ENCODE data around the gene DTWD2. TPM values are rescaled to one million over a fixed set of nuclear protein-coding genes. Genes with fewer than 3 reads are reported as not detected.
"Not testable (repeated sequence)": the region's sequence is repeated elsewhere in the genome, so short reads cannot be mapped to it uniquely, and the experiment has no call there.

Gene DTWD2
- total and polyA plus RNA-seq, 2 donors = 1.6 to 22.2 TPM

DNA sequence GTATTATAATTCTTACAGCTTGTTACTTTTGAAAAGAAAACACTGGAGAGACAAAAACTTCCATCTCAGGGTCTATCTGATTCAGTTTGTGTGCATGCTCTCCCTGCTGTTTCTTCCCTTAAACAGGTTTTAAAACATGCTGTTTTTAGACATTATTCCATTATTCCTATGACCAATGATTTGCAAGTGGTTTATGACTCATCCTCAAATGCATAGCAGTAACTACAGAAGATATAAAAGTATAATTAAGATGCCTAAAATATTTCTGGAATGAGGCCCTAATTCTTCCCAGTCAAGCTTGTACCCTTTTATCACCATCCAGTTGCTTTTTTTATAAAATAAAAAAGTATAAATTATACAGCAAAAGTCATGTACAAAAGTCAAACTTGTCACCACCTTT, 3.7 kb downstream of the DTWD2 start:
- H3K36me3 ChIP-seq (ENCODE audit: insufficient read depth) = no peaks in the 10 kb centered on the region
- no peaks in the 10 kb centered on the region for H3K4me1 ChIP-seq (ENCODE audit: insufficient read depth)
- no peak overlapping the region for H3K27ac ChIP-seq (ENCODE audit: low read depth)
- no peak for DNase-seq (ENCODE audit: extremely low spot score)
- H3K4me3 ChIP-seq (ENCODE audit: low read depth, low read length) = no peak overlapping the region

- Histone ChIP-seq H3K27ac (ENCODE audit: low read depth) (no peak overlapping the region), H3K4me3 (ENCODE audit: low read depth, low read length) (no peak overlapping the region), H3K36me3 (ENCODE audit: insufficient read depth) (no peaks in the 10 kb centered on the region), H3K4me1 (ENCODE audit: insufficient read depth) (no peaks in the 10 kb centered on the region)
- no peak for DNase-seq (ENCODE audit: extremely low spot score)
Measured at GRCh38 chr5:118981783-118982182, 6.6 kb downstream of the DTWD2 start.

GRCh38 chr5:118980438-118980837, 7.9 kb downstream of the DTWD2 start:
- WGBS = 97% methylated on average over 1 of the region's 1 CpG
- H3K36me3 ChIP-seq (ENCODE audit: insufficient read depth) = no peaks in the 10 kb centered on the region
- no peak overlapping the region for H3K27ac ChIP-seq (ENCODE audit: low read depth)
- no peak for DNase-seq (ENCODE audit: extremely low spot score)
- H3K4me1 ChIP-seq (ENCODE audit: insufficient read depth) = no peaks in the 10 kb centered on the region
- no peak overlapping the region for H3K4me3 ChIP-seq (ENCODE audit: low read depth, low read length)

- Histone ChIP-seq H3K4me3 (ENCODE audit: low read depth, low read length) (no peak overlapping the region), H3K4me1 (ENCODE audit: insufficient read depth) (no peaks in the 10 kb centered on the region), H3K27ac (ENCODE audit: low read depth) (no peak overlapping the region), H3K36me3 (ENCODE audit: insufficient read depth) (no peaks in the 10 kb centered on the region)
- no peak for DNase-seq (ENCODE audit: extremely low spot score)
- 76% methylated on average over 2 of the region's 2 CpGs for WGBS
Measured at GRCh38 chr5:118980017-118980416, 8.3 kb downstream of the DTWD2 start.

- H3K27ac ChIP-seq (ENCODE audit: low read depth); H3K36me3 ChIP-seq (ENCODE audit: insufficient read depth); DNase-seq (ENCODE audit: extremely low spot score); H3K4me3 ChIP-seq (ENCODE audit: low read depth, low read length); H3K4me1 ChIP-seq (ENCODE audit: insufficient read depth): not testable (repeated sequence)
- WGBS = 94% methylated on average over 23 of the region's 23 CpGs
Measured at GRCh38 chr5:118973779-118974445, 14.4 kb downstream of the DTWD2 start.

- Histone ChIP-seq H3K27ac (ENCODE audit: low read depth) (no peak overlapping the region), H3K4me3 (ENCODE audit: low read depth, low read length) (no peak overlapping the region), H3K36me3 (ENCODE audit: insufficient read depth) (no peaks in the 10 kb centered on the region), H3K4me1 (ENCODE audit: insufficient read depth) (no peaks in the 10 kb centered on the region)
- 44% methylated on average over 4 of the region's 4 CpGs for WGBS
- no peak for DNase-seq (ENCODE audit: extremely low spot score)
Measured at GRCh38 chr5:118968925-118969375, 19.4 kb downstream of the DTWD2 start.

DNA sequence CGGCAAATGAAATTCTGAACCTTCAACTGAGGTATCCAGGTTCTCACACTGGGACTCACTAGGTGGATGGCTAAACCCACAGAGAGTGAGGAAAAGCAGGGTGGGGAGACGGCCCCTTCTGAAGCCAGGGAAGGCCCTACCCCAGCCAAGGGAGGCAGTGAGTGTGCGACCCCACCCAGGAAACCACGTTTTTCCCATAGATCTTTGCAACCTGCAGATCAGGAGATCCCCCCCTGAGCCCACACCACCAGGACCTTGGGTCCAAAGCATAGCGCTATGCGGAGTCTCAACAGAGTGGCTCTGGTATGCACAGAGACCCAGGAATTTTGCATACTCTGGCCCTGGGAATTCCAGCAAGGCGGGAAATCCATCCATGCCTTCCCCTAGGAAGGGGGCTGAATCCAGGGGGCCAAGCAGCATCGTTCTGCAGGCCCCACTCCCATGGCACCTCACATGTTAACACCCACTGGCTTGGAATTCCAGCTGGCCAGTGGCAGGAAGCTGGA, 19.9 kb downstream of the DTWD2 start:
- no peak for DNase-seq (ENCODE audit: extremely low spot score)
- no peak overlapping the region for H3K4me3 ChIP-seq (ENCODE audit: low read depth, low read length)
- 91% methylated on average over 8 of the region's 8 CpGs for WGBS
- no peak overlapping the region for H3K27ac ChIP-seq (ENCODE audit: low read depth)
- no peaks in the 10 kb centered on the region for H3K4me1 ChIP-seq (ENCODE audit: insufficient read depth)
- H3K36me3 ChIP-seq (ENCODE audit: insufficient read depth) = no peaks in the 10 kb centered on the region

DNA sequence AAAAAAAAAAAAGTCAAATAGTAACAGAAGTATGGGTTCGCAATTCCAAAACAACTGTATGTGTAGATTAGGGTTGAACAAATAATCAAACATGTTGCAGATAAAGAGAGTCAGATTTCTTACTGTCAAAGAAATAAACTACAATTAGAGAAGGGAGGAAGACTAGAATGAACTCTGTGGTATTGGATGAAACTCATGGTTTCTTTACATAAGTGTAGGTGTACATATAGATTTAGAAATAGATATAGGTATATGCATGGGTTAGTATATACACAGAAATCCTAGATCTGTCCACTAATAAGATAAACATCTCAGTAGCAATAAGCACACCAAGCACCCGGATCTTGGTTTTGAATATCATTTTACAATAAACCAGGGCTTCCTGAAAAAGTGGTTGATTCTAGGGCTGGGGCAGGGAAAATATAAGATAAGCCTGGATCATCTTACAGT, 21.3 kb downstream of the DTWD2 start:
- no peaks in the 10 kb centered on the region for H3K4me1 ChIP-seq (ENCODE audit: insufficient read depth)
- H3K4me3 ChIP-seq (ENCODE audit: low read depth, low read length) = no peak overlapping the region
- no peaks in the 10 kb centered on the region for H3K36me3 ChIP-seq (ENCODE audit: insufficient read depth)
- H3K27ac ChIP-seq (ENCODE audit: low read depth) = no peak overlapping the region
- 76% methylated on average over 2 of the region's 2 CpGs for WGBS
- DNase-seq (ENCODE audit: extremely low spot score) = no peak

- H3K27ac ChIP-seq (ENCODE audit: low read depth) = no peak overlapping the region
- WGBS = 86% methylated on average over 3 of the region's 3 CpGs
- no peak overlapping the region for H3K4me3 ChIP-seq (ENCODE audit: low read depth, low read length)
- no peaks in the 10 kb centered on the region for H3K36me3 ChIP-seq (ENCODE audit: insufficient read depth)
- no peaks in the 10 kb centered on the region for H3K4me1 ChIP-seq (ENCODE audit: insufficient read depth)
- no peak for DNase-seq (ENCODE audit: extremely low spot score)
Measured at GRCh38 chr5:118965890-118966289, 22.5 kb downstream of the DTWD2 start.

GRCh38 chr5:118964970-118965369, 23.4 kb downstream of the DTWD2 start:
- not testable (repeated sequence) for H3K4me1 ChIP-seq (ENCODE audit: insufficient read depth); DNase-seq (ENCODE audit: extremely low spot score)
- 97% methylated on average over 34 of the region's 34 CpGs for WGBS

GRCh38 chr5:118964388-118964787, 24.0 kb downstream of the DTWD2 start:
- H3K27ac ChIP-seq (ENCODE audit: low read depth); H3K4me3 ChIP-seq (ENCODE audit: low read depth, low read length); DNase-seq (ENCODE audit: extremely low spot score); H3K4me1 ChIP-seq (ENCODE audit: insufficient read depth); H3K36me3 ChIP-seq (ENCODE audit: insufficient read depth): not testable (repeated sequence)
- 98% methylated on average over 22 of the region's 22 CpGs for WGBS

More at GRCh38 chr5:118964970-118965369, 23.4 kb downstream of the DTWD2 start:
- not testable (repeated sequence) for H3K27ac ChIP-seq (ENCODE audit: low read depth); H3K4me3 ChIP-seq (ENCODE audit: low read depth, low read length); H3K36me3 ChIP-seq (ENCODE audit: insufficient read depth)

GRCh38 chr5:118963169-118963568, 25.2 kb downstream of the DTWD2 start:
- Histone ChIP-seq H3K27ac (ENCODE audit: low read depth) (no peak overlapping the region), H3K36me3 (ENCODE audit: insufficient read depth) (no peaks in the 10 kb centered on the region), H3K4me3 (ENCODE audit: low read depth, low read length) (no peak overlapping the region), H3K4me1 (ENCODE audit: insufficient read depth) (no peaks in the 10 kb centered on the region)
- no peak for DNase-seq (ENCODE audit: extremely low spot score)

- Histone ChIP-seq H3K36me3 (ENCODE audit: insufficient read depth) (no peaks in the 10 kb centered on the region), H3K27ac (ENCODE audit: low read depth) (no peak overlapping the region), H3K4me3 (ENCODE audit: low read depth, low read length) (no peak overlapping the region), H3K4me1 (ENCODE audit: insufficient read depth) (no peaks in the 10 kb centered on the region)
- DNase-seq (ENCODE audit: extremely low spot score) = no peak
- 100% methylated on average over 1 of the region's 1 CpG for WGBS
Measured at GRCh38 chr5:118960557-118960956, 27.8 kb downstream of the DTWD2 start.

- Histone ChIP-seq H3K4me1 (ENCODE audit: insufficient read depth) (no peaks in the 10 kb centered on the region), H3K36me3 (ENCODE audit: insufficient read depth) (no peaks in the 10 kb centered on the region), H3K27ac (ENCODE audit: low read depth) (no peak overlapping the region), H3K4me3 (ENCODE audit: low read depth, low read length) (no peak overlapping the region)
- no peak for DNase-seq (ENCODE audit: extremely low spot score)
- WGBS = 47% methylated on average over 2 of the region's 2 CpGs
Measured at GRCh38 chr5:118956727-118957126, 31.6 kb downstream of the DTWD2 start.

DNA sequence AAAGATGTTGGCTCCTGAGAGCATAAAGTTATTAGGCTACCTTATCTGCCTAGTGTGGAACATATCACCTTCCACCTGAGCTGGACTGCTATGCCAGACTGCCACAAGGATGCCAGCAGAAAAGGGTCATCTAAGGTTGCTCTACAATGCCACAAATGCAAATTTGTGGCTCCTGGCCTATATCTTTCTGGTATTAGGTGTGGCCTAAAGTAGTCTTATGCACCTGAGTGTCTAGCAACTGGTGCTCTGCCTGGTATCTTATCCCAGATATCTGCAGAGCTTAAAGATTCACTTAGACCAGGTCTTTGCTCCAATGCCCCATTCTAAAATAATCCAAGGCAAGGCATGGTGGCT, 34.7 kb downstream of the DTWD2 start:
- Histone ChIP-seq H3K4me1 (ENCODE audit: insufficient read depth) (no peaks in the 10 kb centered on the region), H3K27ac (ENCODE audit: low read depth) (no peak overlapping the region), H3K4me3 (ENCODE audit: low read depth, low read length) (no peak overlapping the region), H3K36me3 (ENCODE audit: insufficient read depth) (no peaks in the 10 kb centered on the region)
- no peak for DNase-seq (ENCODE audit: extremely low spot score)
